ENCODE data around the gene IPCEF1. TPM values are rescaled to one million over a fixed set of nuclear protein-coding genes. Genes with fewer than 3 reads are reported as not detected.

IPCEF1 gene
- total RNA-seq, 2 experiments from 2014 or later: 22.6 to 24.4 TPM

DNA sequence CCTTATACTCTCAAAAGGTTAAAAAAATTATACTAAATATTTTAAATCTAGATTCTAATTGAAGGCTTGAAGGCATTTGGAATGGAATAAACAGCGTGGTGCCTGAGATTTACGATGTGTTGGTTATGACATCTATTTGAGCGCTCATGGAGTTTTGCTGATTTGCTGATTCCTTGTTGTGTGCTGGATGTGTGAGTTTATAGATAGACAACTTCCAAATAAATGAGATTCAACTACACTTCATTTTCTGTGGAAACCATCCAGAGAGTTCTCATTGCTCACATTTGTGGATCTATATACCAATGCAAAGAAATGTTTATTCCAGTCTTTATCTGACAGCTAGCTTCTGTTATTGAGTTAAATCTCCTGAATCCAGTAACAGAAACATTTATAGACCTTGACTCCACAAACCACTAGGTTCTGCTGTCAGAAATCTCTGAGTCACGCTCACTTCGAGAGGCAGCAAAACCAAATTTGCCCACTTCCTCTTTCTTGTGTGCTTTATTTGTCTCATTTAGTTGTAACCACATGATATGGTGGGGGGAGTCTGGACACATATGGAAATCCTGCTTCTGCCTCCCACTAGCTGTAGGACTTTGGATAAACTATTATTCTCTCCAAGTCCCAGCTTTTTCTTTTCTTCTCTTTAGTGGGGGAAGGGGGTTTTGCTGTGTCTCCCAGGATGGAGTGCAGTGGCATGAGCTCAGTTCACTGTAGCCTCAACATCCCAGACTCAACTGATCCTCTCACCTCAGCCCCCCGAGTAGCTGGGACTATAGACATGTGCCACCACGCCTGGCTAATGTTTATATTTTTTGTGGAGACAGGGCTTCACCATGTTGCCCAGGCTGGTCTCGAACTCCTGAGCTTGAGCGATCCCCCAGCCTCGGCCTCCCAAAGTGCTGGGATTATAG lies 54.5 kb downstream of the IPCEF1 start:
- Mint-ChIP-seq H3K4me1 (ENCODE audit: low read depth) (peaks cover 22% of the 10 kb centered on the region), H3K27me3 (ENCODE audit: low read depth) (peaks cover 4% of the 10 kb centered on the region), H3K36me3 (ENCODE audit: low read depth) (no peaks in the 10 kb centered on the region), H3K4me3 (no peak overlapping the region), H3K27ac (peak overlapping the region; percentile 59), H3K9me3 (ENCODE audit: insufficient read depth) (no peaks in the 10 kb centered on the region)
- ATAC-seq (peak; percentile 90), DNase-seq (peak; percentile 65)
- ChIA-PET POLR2A (no interaction called here), CTCF (no interaction called here)

- no peak for DNase-seq
- ChIA-PET POLR2A (no interaction called here), CTCF (interaction anchor here (0.7 to 1.6 kb wide), 2 partner anchors 24 to 69 kb away, joined by 4 to 8 read pairs; no protein-coding TSS in a partner anchor)
- ATAC-seq: no peak
- no peaks in the 10 kb centered on the region for H3K9me3 Mint-ChIP-seq (ENCODE audit: insufficient read depth)
- no peak overlapping the region for H3K4me3 Mint-ChIP-seq
- H3K27ac Mint-ChIP-seq: no peak overlapping the region
- peaks cover 22% of the 10 kb centered on the region for H3K4me1 Mint-ChIP-seq (ENCODE audit: low read depth)
- peaks cover 4% of the 10 kb centered on the region for H3K27me3 Mint-ChIP-seq (ENCODE audit: low read depth)
- H3K36me3 Mint-ChIP-seq (ENCODE audit: low read depth): no peaks in the 10 kb centered on the region
These were observed 55.4 kb downstream of the IPCEF1 start for GRCh38 chr6:154301086-154301625.

DNA sequence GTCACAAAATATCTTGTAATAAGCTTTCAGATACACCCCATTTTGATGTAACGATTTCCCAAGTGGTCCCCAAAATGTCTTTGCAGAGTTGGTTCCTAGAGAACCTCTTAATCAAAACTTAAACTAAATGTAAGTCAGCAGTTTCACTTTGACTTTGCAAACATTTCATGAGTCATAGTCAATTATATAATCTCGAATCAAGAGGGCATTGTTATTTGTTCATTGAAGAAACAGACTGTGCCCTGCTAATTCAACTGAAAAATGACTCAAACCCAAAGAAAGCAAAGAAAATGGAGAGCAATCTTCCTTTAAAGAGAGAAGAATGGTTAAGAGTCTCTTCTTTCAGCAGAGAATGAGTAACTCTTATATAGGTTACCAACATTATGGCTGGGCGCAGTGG lies 58.3 kb downstream of the IPCEF1 start:
- peaks cover 22% of the 10 kb centered on the region for H3K4me1 Mint-ChIP-seq (ENCODE audit: low read depth)
- POLR2A ChIA-PET: no interaction called here
- H3K36me3 Mint-ChIP-seq (ENCODE audit: low read depth): no peaks in the 10 kb centered on the region
- no peaks in the 10 kb centered on the region for H3K9me3 Mint-ChIP-seq (ENCODE audit: insufficient read depth)
- no peak overlapping the region for H3K27ac Mint-ChIP-seq
- H3K4me3 Mint-ChIP-seq: no peak overlapping the region
- ATAC-seq (no peak), DNase-seq (no peak)
- CTCF ChIA-PET: no interaction called here
- peaks cover 4% of the 10 kb centered on the region for H3K27me3 Mint-ChIP-seq (ENCODE audit: low read depth)

DNA sequence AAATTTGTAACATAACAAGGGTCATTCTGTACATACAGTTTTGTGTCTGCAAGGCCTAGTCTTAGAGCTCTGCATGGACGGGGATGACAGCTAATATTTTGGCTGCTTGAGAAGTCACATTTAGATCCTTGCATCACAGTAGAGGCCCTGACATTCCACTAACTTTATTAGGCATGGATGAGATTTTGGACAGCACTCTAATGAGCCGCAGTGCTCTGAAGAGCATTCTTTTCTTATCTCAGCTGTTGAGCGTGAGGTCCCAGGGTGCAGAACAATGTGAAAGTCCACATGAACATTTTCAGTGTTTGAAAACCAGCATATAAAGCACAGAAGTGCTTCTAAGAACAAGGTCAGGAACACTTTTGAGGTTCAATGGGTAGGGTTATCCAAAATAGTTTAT lies 58.9 kb downstream of the IPCEF1 start:
- peaks cover 20% of the 10 kb centered on the region for H3K4me1 Mint-ChIP-seq (ENCODE audit: low read depth)
- DNase-seq: no peak
- peaks cover 4% of the 10 kb centered on the region for H3K27me3 Mint-ChIP-seq (ENCODE audit: low read depth)
- ChIA-PET POLR2A (no interaction called here), CTCF (interaction anchor here (0.6 kb wide), 1 partner anchor 73 kb away, joined by 3 read pairs; no protein-coding TSS in a partner anchor)
- ATAC-seq: no peak
- H3K9me3 Mint-ChIP-seq (ENCODE audit: insufficient read depth): no peaks in the 10 kb centered on the region
- no peak overlapping the region for H3K27ac Mint-ChIP-seq
- H3K36me3 Mint-ChIP-seq (ENCODE audit: low read depth): no peaks in the 10 kb centered on the region
- no peak overlapping the region for H3K4me3 Mint-ChIP-seq

DNA sequence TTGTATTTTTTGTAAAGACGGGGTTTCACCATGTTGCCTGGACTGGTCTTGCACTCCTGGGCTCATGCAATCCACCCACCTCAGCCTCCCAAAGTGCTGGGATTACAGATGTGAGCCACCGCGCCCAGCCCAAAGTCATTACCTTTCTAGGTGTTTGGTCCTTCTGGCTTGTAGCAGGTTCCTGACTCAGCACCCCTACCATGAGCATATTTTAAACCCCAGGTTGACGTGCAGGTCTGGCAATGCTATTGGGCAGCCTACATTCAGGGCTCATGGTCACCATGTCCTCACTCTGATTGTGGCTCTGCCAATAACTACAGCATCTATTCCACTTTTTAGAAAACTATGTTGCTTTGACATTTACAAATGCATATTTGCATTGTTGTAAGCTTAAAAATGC lies 59.4 kb downstream of the IPCEF1 start:
- DNase-seq (no peak), ATAC-seq (no peak)
- no peak overlapping the region for H3K27ac Mint-ChIP-seq
- H3K36me3 Mint-ChIP-seq (ENCODE audit: low read depth): no peaks in the 10 kb centered on the region
- CTCF ChIA-PET: no interaction called here
- POLR2A ChIA-PET: interaction anchor here (0.6 kb wide), 1 partner anchor 11 kb away, joined by 3 read pairs; no protein-coding TSS in a partner anchor
- H3K9me3 Mint-ChIP-seq (ENCODE audit: insufficient read depth): no peaks in the 10 kb centered on the region
- H3K4me1 Mint-ChIP-seq (ENCODE audit: low read depth): peaks cover 15% of the 10 kb centered on the region
- no peak overlapping the region for H3K4me3 Mint-ChIP-seq
- H3K27me3 Mint-ChIP-seq (ENCODE audit: low read depth): peaks cover 4% of the 10 kb centered on the region

GRCh38 chr6:154295733-154296132 lies 60.9 kb downstream of the IPCEF1 start:
- ATAC-seq (no peak), DNase-seq (no peak)
- no peaks in the 10 kb centered on the region for H3K9me3 Mint-ChIP-seq (ENCODE audit: insufficient read depth)
- POLR2A ChIA-PET: no interaction called here
- no peaks in the 10 kb centered on the region for H3K27me3 Mint-ChIP-seq (ENCODE audit: low read depth)
- CTCF ChIA-PET: interaction anchor here (1.2 kb wide), 1 partner anchor 19 kb away, joined by 4 read pairs; no protein-coding TSS in a partner anchor
- peaks cover 3% of the 10 kb centered on the region for H3K4me1 Mint-ChIP-seq (ENCODE audit: low read depth)
- H3K4me3 Mint-ChIP-seq: no peak overlapping the region
- no peak overlapping the region for H3K27ac Mint-ChIP-seq
- no peaks in the 10 kb centered on the region for H3K36me3 Mint-ChIP-seq (ENCODE audit: low read depth)

- ATAC-seq (no peak), DNase-seq (no peak)
- no peaks in the 10 kb centered on the region for H3K27me3 Mint-ChIP-seq (ENCODE audit: low read depth)
- POLR2A ChIA-PET: no interaction called here
- H3K9me3 Mint-ChIP-seq (ENCODE audit: insufficient read depth): no peaks in the 10 kb centered on the region
- H3K4me3 Mint-ChIP-seq: no peak overlapping the region
- no peak overlapping the region for H3K27ac Mint-ChIP-seq
- CTCF ChIA-PET: no interaction called here
- H3K4me1 Mint-ChIP-seq (ENCODE audit: low read depth): no peaks in the 10 kb centered on the region
- no peaks in the 10 kb centered on the region for H3K36me3 Mint-ChIP-seq (ENCODE audit: low read depth)
These were observed 63.6 kb downstream of the IPCEF1 start for GRCh38 chr6:154292855-154293519.

DNA sequence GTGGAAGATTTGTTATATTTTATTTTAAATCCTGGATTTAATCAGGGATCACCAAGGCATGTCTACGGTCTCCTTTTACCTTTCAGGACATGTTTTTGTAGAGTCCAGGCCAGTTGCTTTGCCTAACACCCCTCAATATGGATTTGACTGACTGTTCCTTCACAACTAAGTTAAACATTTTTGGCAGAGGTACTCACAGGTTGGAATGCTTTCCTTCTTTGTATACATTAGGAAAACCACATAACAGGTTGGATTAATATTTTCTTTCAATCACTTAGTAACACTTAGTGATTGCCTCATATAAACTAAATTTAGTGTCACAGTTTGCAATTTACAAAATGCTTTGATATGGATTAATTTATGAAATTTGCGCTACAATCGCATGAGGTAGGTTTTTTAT lies 64.5 kb downstream of the IPCEF1 start:
- ATAC-seq (no peak), DNase-seq (no peak)
- Mint-ChIP-seq H3K27me3 (ENCODE audit: low read depth) (no peaks in the 10 kb centered on the region), H3K9me3 (ENCODE audit: insufficient read depth) (no peaks in the 10 kb centered on the region), H3K4me1 (ENCODE audit: low read depth) (no peaks in the 10 kb centered on the region), H3K27ac (no peak overlapping the region), H3K4me3 (no peak overlapping the region), H3K36me3 (ENCODE audit: low read depth) (no peaks in the 10 kb centered on the region)
- ChIA-PET CTCF (no interaction called here), POLR2A (no interaction called here)

DNA sequence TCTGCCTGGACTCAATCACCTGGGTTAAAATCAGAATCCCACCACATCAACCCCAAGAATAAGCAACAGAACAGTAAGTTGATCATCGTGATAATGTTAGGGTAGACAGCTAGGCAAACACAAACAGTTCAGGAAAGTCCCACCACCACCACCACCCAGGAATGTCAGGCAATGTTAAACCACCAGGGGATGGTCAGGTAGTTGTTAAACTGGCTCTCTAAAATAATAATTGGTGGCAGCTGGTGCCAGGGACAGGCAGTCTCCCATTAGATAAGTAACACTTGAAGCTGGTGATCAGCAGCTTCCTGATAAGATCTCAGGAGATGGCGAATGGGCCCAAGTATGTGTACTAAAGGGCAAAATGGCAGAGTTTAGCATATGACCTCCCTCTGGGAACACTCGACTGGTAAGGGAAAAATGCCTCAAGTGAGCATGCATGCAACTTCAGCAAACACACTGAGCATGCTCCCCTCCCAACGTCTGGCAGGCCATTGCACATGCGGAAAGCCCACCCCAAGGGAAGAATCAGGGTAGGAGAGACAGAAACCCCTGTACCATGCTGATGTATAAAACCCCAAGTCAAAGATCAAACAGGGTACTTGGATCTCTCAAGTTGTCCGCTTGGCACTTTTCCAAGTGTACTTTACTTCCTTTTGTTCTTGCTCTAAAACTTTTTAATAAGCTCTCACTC lies 66.6 kb downstream of the IPCEF1 start:
- POLR2A ChIA-PET: no interaction called here
- CTCF ChIA-PET: interaction anchor here (1.5 kb wide), 1 partner anchor 12 kb away, joined by 6 read pairs; no protein-coding TSS in a partner anchor
- H3K36me3 Mint-ChIP-seq (ENCODE audit: low read depth): no peaks in the 10 kb centered on the region
- H3K27me3 Mint-ChIP-seq (ENCODE audit: low read depth): no peaks in the 10 kb centered on the region
- H3K27ac Mint-ChIP-seq: no peak overlapping the region
- H3K9me3 Mint-ChIP-seq (ENCODE audit: insufficient read depth): peaks cover 4% of the 10 kb centered on the region
- ATAC-seq (no peak), DNase-seq (no peak)
- H3K4me1 Mint-ChIP-seq (ENCODE audit: low read depth): no peaks in the 10 kb centered on the region
- no peak overlapping the region for H3K4me3 Mint-ChIP-seq

GRCh38 chr6:154285826-154286225 lies 70.8 kb downstream of the IPCEF1 start:
- no peak for ATAC-seq
- CTCF ChIA-PET: interaction anchor here (0.9 kb wide), 2 partner anchors 11 to 30 kb away, joined by 3 to 4 read pairs; no protein-coding TSS in a partner anchor
- no peaks in the 10 kb centered on the region for H3K4me1 Mint-ChIP-seq (ENCODE audit: low read depth)

DNA sequence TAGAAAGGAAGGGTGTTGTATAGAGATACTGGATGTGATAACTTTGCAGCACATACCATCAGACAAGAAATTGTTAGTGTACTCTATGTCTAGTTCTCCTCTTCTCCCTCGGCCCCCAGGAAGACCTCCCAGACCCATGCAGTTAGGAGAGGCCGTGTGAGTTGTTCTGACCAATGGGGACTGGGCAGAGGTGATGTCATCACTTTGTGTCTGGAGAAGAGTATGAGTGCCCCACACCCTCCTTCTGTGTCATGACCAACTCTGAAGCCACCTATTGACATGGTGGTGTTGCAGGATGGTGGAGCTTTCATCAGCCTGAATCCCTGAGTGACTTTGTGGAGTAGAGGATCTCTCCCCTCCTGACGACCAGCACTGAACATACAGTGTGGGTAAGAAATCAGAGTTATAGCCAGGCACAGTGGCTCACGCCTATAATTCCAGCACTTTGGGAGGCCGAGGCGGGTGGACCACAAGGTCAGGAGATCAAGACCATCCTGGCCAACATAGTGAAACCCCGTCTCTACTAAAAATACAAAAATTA lies 72.2 kb downstream of the IPCEF1 start:
- CTCF ChIA-PET: no interaction called here
- DNase-seq (no peak), ATAC-seq (no peak)
- no peak overlapping the region for H3K27ac Mint-ChIP-seq
- H3K9me3 Mint-ChIP-seq (ENCODE audit: insufficient read depth): peaks cover 4% of the 10 kb centered on the region
- no peaks in the 10 kb centered on the region for H3K27me3 Mint-ChIP-seq (ENCODE audit: low read depth)
- no peaks in the 10 kb centered on the region for H3K36me3 Mint-ChIP-seq (ENCODE audit: low read depth)
- no peak overlapping the region for H3K4me3 Mint-ChIP-seq
- H3K4me1 Mint-ChIP-seq (ENCODE audit: low read depth): no peaks in the 10 kb centered on the region
- POLR2A ChIA-PET: no interaction called here

More at GRCh38 chr6:154285826-154286225, 70.8 kb downstream of the IPCEF1 start:
- DNase-seq: no peak
- Mint-ChIP-seq H3K36me3 (ENCODE audit: low read depth) (no peaks in the 10 kb centered on the region), H3K27ac (no peak overlapping the region), H3K4me3 (no peak overlapping the region), H3K27me3 (ENCODE audit: low read depth) (no peaks in the 10 kb centered on the region), H3K9me3 (ENCODE audit: insufficient read depth) (peaks cover 4% of the 10 kb centered on the region)
- POLR2A ChIA-PET: no interaction called here

Data from activated CD8-positive, alpha-beta T cell treated with anti-CD3 and anti-CD28 coated beads, Interleukin-2, amount 10 ng/mL, durations not matched to agents 7 days and 5 days (primary cell).